HG02840 (cell line): Measurements from ENCODE around the gene EFCAB8.

ENCODE experiments used
- ATAC-seq: cut with Tn5 transposase; IDR thresholded peaks from one replicate; pipeline ENCODE4 v1.9.1; 2021; ENCODE audit warnings: mild to moderate bottlenecking, moderate library complexity, moderate number of reproducible peaks; ENCODE audit not compliant: unreplicated experiment, low FRiP score

Gene EFCAB8

GRCh38 chr20:32980131-32980941, 121.6 kb downstream of the EFCAB8 start:
- ATAC-seq, result no peak

DNA sequence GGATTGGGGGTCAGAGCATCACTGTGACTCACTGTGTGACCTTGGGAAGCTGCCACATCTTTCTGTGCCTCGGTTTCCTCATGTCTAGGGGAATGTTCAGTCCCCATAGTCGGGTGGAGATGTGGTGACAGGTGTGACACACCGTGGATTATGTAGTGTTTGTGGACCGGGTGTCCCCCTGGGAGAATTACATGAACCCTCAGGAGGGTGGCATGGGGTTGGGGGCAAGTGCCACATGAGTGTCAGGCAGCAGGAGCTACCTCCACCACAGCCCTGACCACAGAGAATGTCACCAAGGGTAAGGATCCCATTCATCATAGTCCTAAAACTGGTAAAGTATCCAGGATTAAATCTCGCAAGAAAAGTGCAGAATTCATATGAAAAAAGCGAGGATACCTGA, 122.3 kb downstream of the EFCAB8 start:
- no peak for ATAC-seq

- ATAC-seq, result no peak
These were observed 124.1 kb downstream of the EFCAB8 start for GRCh38 chr20:32982617-32983458.

DNA sequence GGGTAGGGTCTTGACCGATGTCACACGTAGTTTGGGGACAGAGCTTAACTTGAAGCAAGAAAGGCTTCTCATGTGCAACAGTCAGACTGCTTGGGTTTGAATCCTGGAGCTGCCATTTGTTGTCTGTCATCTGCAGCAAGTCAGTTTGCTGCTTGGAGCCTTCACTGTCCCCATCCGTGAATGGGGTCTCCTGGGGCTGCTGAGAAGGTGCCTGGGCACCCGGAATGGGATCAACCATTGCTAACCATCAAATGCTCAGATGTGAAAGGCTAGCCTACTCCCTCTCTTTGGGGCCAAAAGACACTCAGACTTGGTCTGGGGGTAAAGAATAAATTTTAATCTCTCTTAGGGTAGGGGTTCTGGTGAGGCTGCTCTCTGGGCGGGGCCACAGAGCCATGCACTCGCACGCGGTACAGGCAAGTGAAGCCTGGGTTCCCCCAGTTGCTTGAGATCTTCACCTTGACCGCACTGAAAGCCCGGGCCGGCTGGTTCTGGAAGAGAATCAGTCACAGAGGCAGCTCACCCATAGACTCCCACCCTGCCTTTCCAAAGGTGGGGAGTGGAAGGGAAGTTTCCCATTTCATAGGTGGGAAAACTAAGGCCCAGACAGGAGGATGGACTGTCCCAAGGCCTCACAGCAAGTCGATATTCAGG, 124.9 kb downstream of the EFCAB8 start:
- ATAC-seq, result no peak

- ATAC-seq, result no peak
These were observed 125.5 kb downstream of the EFCAB8 start for GRCh38 chr20:32984196-32984595.

- no peak for ATAC-seq
These were observed 126.1 kb downstream of the EFCAB8 start for GRCh38 chr20:32984631-32985354.

DNA sequence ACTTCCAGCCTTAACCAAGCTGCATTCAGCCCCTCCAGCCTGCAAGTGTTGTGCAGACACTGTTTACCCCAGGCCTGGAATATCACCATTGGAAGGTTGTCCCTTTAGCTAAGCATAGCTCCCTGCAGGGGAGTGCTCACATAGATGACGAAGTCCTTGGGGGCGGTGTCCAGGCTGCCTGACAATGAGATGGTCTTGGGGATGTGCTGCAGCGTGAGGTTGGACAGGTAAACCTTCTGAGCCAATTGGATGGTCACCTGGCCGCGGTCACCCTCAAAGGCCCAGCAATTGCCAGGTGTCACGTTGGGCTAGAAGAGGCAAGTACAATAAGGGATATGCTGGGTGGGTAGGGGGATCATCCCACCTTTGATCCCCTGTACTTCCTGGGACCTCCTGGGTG, 126.9 kb downstream of the EFCAB8 start:
- no peak for ATAC-seq

- ATAC-seq, result no peak
These were observed 127.7 kb downstream of the EFCAB8 start for GRCh38 chr20:32986331-32986966.

DNA sequence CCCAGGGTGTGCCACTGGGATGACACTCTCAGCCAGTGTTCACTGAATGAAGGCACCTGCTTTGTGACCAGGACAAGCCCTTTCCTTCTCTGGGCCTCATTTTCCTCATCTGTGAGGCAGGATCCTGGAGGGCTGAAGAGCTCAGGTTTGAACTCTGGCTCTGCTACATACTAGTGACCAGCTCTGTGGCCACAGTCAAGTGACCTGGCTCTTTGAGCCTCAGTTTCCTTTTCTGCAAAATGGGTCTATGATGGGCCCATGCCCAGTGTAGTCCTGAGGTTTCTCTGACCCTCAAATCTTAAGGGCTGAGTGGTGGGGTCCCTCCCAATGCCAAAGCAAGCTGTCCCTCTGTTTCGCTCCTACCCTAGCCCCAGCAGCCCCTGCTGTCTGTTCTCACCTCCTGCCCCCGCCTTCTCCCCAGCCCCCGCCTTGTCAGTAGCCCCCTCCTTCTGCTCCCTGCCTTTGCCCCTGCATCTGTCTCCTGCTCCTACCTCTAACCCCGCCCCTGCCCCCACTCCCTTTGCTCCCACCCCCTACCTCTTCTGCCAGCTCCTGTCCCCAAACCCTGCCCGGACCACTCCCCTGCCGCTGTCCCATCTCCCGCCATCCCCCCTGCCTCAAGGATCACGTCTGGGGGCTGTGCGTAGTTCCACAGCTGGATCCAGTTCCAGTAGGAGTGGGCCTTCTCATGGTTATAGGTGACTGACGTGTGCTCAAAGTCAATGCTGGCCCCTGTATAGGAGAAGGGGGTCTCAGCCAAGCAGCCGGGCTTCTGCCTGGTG, 128.5 kb downstream of the EFCAB8 start:
- ATAC-seq, result no peak

- no peak for ATAC-seq
These were observed 129.3 kb downstream of the EFCAB8 start for GRCh38 chr20:32988008-32988407.

DNA sequence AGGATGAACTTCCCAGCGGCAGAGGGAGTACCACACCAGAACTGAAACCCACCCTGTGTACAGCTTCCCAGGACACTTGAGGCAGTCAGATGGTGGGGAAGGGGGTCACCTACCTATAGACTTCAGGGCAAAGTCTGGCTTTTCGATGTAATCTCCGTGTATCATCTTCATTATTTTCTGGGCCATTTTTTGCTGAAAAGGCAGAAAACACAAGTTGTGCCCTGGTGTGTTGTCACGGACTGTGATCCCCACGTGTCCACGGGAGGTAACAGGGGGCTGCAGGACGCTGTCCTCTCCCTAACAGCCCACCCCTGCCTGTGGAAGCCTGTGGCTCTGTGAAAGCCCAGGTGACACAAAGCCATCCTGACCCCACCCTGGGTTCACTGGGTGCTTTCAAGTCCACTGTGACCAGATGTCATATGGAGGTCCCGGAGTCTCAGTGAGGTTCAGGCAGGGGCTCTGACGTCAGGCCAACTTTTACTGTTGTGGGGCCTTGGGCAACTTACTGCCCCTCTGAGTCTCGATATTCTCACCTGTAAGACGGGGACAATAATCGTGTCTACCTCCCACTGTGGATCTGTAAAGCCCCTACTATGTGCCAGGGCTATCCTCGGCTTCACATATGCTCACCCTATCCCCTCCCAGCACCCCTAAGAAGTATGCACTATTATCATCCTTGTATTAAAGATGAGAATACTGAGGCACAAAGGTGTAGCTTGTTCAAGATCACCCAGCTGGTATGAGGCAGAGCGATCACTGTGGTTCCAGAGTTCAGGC, 131.0 kb downstream of the EFCAB8 start:
- ATAC-seq, result no peak

- ATAC-seq, result no peak
These were observed 131.7 kb downstream of the EFCAB8 start for GRCh38 chr20:32990426-32990825.

- no peak for ATAC-seq
These were observed 132.7 kb downstream of the EFCAB8 start for GRCh38 chr20:32991383-32991782.

DNA sequence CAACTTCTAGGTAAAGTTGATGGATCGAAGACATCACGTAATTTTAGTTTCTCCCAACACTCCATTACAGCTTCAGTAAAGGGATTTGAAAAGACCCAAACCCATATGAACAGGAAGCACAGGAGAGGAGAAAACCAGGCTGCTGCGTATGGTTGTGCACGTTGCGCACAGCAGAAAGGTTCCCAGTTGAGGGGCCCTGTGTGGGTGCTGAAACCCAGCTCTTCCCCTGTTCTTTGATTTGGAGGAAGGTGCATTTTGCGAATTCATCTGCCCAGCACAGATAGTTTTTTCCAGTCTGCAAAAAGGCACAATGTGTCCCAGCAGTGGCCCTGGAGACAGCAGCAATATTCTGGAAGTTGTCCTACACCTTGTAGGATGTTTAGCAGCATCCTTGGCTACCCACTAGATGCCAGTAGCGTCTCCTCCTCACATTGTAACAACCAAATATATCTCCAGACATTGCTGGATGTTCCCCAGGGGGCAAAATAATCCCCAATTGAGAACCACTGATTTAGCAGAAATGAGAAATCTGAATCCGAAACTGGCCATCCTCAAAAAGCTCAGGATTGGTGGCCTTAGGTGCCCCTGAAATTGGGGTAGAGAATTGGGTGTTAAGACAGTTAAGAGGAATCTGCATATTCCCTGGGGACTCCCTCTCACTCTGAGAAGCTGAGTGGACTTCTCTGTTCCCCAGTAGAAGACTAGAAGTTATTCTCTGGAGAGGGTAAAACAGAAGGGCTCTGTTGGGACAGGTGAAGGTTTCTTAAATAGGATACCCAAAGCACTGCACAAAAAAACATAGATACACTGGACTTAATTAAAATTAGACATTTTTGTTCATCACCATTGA, 133.3 kb downstream of the EFCAB8 start:
- no peak for ATAC-seq

DNA sequence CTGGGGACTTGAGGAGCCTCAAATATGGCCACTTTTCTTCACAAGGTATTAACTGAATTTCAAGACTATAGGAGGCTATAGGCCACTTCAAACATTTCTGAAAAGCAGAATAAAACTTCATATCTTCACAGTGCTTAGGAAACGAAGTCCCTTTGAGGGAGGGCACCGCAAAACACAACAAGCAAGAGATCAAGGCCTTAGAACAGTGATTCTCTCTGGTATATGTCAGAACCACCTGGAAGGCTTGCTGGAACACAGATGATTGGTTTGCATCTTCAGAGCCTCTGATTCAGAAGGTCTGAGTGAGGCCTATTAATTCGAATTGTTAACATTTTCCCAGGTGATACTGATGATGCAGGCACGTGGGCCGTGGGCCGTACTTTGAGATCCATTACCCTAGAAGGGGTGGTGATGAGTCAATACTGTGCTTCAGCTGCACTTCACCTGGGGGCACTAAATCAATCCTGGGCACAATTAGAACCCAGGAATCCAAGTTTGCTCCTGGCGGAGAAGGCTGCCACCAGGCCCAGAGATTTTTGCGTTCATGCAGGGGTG, 134.8 kb downstream of the EFCAB8 start:
- ATAC-seq, result no peak

DNA sequence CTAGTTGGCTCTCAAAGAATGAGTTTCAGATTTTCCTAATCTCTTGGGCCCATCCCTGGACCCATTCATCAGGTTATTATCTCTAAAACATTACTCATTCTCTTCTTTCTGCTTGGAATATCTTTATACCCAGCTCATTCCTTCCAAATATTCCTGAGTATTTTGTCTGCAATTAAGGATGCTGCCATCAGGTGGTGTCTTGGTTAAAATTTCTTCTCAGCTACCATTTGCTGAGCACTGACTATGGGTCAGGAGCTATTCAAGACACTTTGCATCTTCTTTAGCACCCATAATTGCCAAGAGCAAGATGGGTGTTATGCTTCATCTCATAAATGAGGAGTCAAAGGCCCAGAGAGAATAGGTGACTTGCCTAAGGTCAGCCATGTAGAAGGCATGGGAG, 137.1 kb downstream of the EFCAB8 start:
- no peak for ATAC-seq

DNA sequence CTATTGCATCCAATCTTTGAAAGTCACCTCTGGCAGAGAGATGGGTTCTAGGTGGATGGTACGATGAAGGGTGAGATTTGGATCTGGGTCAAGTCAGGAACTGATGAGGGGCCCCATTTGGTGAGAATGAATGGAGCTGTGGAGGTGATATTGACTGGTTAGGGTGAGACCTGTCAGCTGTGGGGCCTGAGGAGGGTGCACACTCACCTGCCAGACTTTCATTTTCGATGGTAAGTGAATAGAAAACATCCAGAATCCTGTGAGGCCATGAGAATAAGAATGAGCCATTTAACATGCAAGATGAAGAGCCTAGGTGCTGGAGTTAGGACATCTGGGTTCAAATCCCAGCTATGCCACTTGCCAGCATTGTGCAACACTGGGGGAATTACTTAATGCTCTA, 138.7 kb downstream of the EFCAB8 start:
- no peak for ATAC-seq
